HG02588 (cell line): ENCODE data around the gene PRPF39.
"Not testable (repeated sequence)": the region's sequence is repeated elsewhere in the genome, so short reads cannot be mapped to it uniquely, and the experiment has no call there.

Source experiments
- ATAC-seq: cut with Tn5 transposase; IDR thresholded peaks from one replicate; pipeline ENCODE4 v1.9.1; 2021; ENCODE audit warnings: mild to moderate bottlenecking, moderate library complexity; ENCODE audit not compliant: unreplicated experiment

The PRPF39 gene

GRCh38 chr14:45081096-45081495 is 2.8 kb upstream of the PRPF39 start:
- ATAC-seq = not testable (repeated sequence)

- no peak for ATAC-seq
Measured at GRCh38 chr14:45082420-45082819, 1.5 kb upstream of the PRPF39 start.

GRCh38 chr14:45083617-45083975 is 320 bp upstream of the PRPF39 start:
- ATAC-seq = no peak

- ATAC-seq = no peak
Measured at GRCh38 chr14:45084946-45085346, 1.0 kb downstream of the PRPF39 start.

GRCh38 chr14:45089813-45090212 is 5.9 kb downstream of the PRPF39 start:
- ATAC-seq = peak; percentile 72

- ATAC-seq = no peak
Measured at GRCh38 chr14:45091710-45092109, 7.8 kb downstream of the PRPF39 start.

GRCh38 chr14:45094275-45094674 is 10.4 kb downstream of the PRPF39 start:
- ATAC-seq = no peak

GRCh38 chr14:45095143-45095542 is 11.2 kb downstream of the PRPF39 start:
- no peak for ATAC-seq

GRCh38 chr14:45096218-45096617 is 12.3 kb downstream of the PRPF39 start:
- ATAC-seq = no peak

- no peak for ATAC-seq
Measured at GRCh38 chr14:45103806-45104205, 19.9 kb downstream of the PRPF39 start.

GRCh38 chr14:45104561-45104960 is 20.6 kb downstream of the PRPF39 start:
- no peak for ATAC-seq

GRCh38 chr14:45112896-45113781 is 29.2 kb downstream of the PRPF39 start:
- ATAC-seq = no peak

- ATAC-seq = no peak
Measured at GRCh38 chr14:45114327-45114726, 30.4 kb downstream of the PRPF39 start.

- ATAC-seq = no peak
Measured at GRCh38 chr14:45118594-45118993, 34.7 kb downstream of the PRPF39 start.

GRCh38 chr14:45120096-45120495 is 36.2 kb downstream of the PRPF39 start:
- no peak for ATAC-seq

- ATAC-seq = no peak
Measured at GRCh38 chr14:45123271-45123670, 39.4 kb downstream of the PRPF39 start.

- ATAC-seq = no peak
Measured at GRCh38 chr14:45125754-45126153, 41.8 kb downstream of the PRPF39 start.

GRCh38 chr14:45128963-45129629 is 45.2 kb downstream of the PRPF39 start:
- ATAC-seq = no peak

GRCh38 chr14:45133683-45134050 is 49.8 kb downstream of the PRPF39 start:
- no peak for ATAC-seq

GRCh38 chr14:45134051-45134958 is 50.4 kb downstream of the PRPF39 start, which contains the start of gene FKBP3:
Gene FKBP3, minus strand, starts transcription at chr14:45134481. Its CDS starts 25 bp downstream, at chr14:45134456.
- peak; percentile 90 for ATAC-seq

- no peak for ATAC-seq
Measured at GRCh38 chr14:45135156-45135555, 51.2 kb downstream of the PRPF39 start.
